ENCODE data around the gene RBMS3. TPM values are rescaled to one million over a fixed set of nuclear protein-coding genes. Genes with fewer than 3 reads are reported as not detected.
A peak's percentile ranks its signal among the peaks of the same experiment; 100 is the strongest.

The RBMS3 gene
- total and polyA plus RNA-seq, 7 donors = 0.46 to 61.9 (median 39.9) TPM

DNA sequence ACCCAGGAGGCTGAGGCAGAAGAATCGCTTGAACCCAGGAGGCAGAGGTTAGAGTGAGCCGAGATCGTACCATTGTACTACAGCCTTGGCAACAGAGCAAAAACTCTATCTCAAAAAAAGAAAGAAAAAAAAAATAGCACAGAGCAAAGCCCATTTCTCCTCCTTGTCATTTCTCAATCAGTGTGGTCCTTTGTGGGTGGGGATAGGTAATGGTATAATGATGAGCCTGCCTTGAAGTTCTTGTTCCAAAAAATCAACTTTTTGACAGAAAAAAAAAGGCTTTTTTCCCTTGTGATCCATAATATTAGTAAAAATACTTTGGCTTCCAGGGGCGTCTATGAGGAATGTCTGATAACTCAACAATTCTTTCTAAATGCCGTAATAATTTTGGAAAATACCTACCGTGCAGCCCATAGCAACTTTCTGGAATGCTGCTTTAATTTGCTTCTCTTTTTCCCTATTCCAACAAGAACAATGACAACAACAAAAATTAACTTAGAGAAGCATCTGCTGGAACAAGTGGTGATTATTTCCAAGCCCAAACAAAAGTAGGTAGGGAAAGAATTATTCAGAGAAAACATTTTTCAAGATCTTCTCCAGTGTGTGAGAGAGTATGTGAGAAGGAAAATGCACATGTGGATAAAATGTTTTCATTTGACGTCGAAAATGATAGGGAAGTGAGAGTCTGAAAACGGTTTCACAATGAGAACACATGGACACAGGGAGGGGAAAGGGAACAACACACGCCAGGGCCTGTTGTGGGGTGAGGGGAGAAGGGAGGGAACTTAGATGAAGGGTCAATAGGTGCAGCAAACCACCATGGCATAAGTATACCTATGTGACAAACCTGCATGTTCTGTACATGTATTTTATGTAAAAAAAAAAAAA, 337.8 kb downstream of the RBMS3 start:
- DNase-seq = no peak
- no peak overlapping the region for H3K4me3 ChIP-seq

DNA sequence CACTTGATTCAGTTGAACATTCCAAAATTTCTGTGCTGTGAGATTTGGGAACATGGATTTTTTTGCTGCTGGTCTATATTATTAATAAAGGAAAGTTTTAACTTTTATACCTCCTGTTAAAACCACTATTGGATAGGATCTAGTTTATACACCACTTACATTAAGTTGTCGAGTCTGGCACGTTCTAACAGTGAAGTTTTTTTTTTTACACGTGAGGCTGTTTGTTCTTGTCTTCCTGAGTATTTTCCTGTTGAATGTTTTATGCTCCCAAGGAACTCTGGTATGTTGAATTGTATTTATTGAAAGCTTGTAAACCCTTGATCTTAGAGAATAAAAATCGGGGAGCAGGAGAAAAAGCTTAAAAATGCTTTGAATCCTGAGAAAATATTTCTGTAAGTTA, 338.8 kb downstream of the RBMS3 start:
- intact Hi-C loops (cut with DNase I) = no loop called here
- Histone ChIP-seq H3K9me3 (no peaks in the 10 kb centered on the region), H3K27me3 (no peaks in the 10 kb centered on the region), H3K4me1 (peaks cover 0 to 14% (median 4%) of the 10 kb centered on the region in 4 donors), H3K36me3 (no peaks in the 10 kb centered on the region), H3K4me3 (no peak overlapping the region), H3K27ac (no peak overlapping the region)
- DNase-seq = no peak
- TF ChIP-seq, protein P1, sequence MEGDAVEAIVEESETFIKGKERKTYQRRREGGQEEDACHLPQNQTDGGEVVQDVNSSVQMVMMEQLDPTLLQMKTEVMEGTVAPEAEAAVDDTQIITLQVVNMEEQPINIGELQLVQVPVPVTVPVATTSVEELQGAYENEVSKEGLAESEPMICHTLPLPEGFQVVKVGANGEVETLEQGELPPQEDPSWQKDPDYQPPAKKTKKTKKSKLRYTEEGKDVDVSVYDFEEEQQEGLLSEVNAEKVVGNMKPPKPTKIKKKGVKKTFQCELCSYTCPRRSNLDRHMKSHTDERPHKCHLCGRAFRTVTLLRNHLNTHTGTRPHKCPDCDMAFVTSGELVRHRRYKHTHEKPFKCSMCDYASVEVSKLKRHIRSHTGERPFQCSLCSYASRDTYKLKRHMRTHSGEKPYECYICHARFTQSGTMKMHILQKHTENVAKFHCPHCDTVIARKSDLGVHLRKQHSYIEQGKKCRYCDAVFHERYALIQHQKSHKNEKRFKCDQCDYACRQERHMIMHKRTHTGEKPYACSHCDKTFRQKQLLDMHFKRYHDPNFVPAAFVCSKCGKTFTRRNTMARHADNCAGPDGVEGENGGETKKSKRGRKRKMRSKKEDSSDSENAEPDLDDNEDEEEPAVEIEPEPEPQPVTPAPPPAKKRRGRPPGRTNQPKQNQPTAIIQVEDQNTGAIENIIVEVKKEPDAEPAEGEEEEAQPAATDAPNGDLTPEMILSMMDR (IDR thresholded peaks at IDR 0.05) = no peak
- no peak for TF ChIP-seq EP300 (IDR thresholded peaks at IDR 0.05)
- no peak for TF ChIP-seq POLR2AphosphoS5 (IDR thresholded peaks at IDR 0.05)
- TF ChIP-seq POLR2A (IDR thresholded peaks at IDR 0.05) = no peak
- WGBS, 2 donors = 20 to 53% methylated on average over 4 of the region's 4 CpGs

More for the DNA sequence above, 337.8 kb downstream of the RBMS3 start:
- intact Hi-C loops (cut with DNase I) = no loop called here
- TF ChIP-seq EP300 (IDR thresholded peaks at IDR 0.05) (no peak), POLR2A (IDR thresholded peaks at IDR 0.05) (no peak), POLR2AphosphoS5 (IDR thresholded peaks at IDR 0.05) (no peak)
- TF ChIP-seq, protein P1 (IDR thresholded peaks at IDR 0.05) = no peak
- no peaks in the 10 kb centered on the region for H3K27me3 ChIP-seq
- 63 to 64% methylated on average over 10 of the region's 10 CpGs for WGBS, 2 donors
- no peaks in the 10 kb centered on the region for H3K9me3 ChIP-seq
- peaks cover 0 to 14% (median 4%) of the 10 kb centered on the region in 4 donors for H3K4me1 ChIP-seq
- peak overlapping the region in 1 of 4 donors; percentile 22 for H3K27ac ChIP-seq
- no peaks in the 10 kb centered on the region for H3K36me3 ChIP-seq

DNA sequence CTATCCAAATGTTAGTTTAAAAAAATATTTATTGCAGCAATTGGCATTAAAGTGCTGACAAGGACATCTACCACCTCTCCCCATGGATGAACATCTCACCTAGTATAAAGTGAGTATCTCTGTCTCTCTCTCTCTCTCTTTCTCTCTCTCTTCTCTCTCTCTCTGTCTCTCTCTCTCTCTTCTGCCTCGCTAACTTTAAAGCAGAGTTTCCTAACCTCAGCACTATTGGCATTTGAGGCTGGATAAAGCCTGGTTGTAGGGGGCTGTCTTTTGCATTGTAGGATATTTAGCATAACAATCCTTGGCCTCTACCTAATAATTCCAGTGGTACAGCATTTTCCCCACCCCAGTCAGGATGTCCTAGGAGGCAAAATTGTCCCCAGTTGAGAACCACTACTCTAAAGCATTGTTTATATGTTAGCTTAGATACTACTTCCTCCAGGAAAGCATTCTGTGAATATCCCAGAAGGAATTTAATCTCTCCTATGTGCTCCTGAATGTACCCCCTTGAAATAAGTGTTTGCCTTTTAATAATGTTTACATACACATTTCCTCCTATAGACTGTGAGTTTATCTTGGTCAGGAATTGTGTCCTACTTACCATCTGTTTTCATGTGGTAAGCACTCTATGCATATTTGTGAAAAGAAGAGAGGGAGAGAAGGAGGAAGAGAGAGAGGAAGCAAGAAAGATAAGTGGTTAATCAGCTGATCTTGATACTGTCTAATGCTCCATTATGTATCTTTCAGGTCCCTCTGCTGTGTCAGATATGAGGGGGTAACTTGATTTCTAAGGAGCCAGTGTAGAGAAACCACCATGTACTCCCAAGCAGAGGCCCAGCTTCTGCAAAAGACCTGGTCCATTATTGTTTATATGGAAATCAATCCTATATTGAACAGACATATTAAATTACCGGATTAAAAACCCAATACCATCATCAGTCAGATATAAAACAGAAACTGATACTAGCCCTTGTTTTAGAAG, 346.6 kb downstream of the RBMS3 start:
- no peak for TF ChIP-seq POLR2AphosphoS5 (IDR thresholded peaks at IDR 0.05)
- TF ChIP-seq, protein P1 (IDR thresholded peaks at IDR 0.05) = no peak
- no peak for TF ChIP-seq POLR2A (IDR thresholded peaks at IDR 0.05)
- no peak for TF ChIP-seq EP300 (IDR thresholded peaks at IDR 0.05)
- Histone ChIP-seq H3K9me3 (no peaks in the 10 kb centered on the region), H3K4me3 (no peak overlapping the region), H3K4me1 (peaks cover 0 to 5% (median 2%) of the 10 kb centered on the region in 4 donors), H3K27me3 (no peaks in the 10 kb centered on the region), H3K27ac (no peak overlapping the region), H3K36me3 (no peaks in the 10 kb centered on the region)
- WGBS, 2 donors = 71 to 91% methylated on average over 2 of the region's 2 CpGs
- intact Hi-C loops (cut with DNase I) = no loop called here
- no peak for DNase-seq

DNA sequence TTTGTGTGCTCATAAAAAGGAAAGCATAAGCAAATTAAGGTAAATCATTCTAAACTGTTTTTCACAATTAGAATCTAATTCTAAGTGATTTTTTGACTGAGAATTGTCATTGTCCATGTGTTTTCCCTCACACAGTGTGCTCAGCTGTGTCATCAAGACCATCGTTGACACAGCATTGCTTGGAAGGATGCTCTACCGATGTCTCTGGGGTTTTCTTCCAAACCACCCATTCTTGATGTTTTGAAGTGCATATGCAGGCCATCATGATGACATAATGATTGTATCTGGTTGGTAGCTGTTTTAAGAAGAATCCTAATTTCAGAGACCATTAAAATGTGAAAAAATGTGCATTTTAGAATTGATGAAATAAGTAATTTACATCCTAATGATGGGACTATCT, 347.9 kb downstream of the RBMS3 start:
- H3K36me3 ChIP-seq = no peaks in the 10 kb centered on the region
- no peak for TF ChIP-seq POLR2A (IDR thresholded peaks at IDR 0.05)
- TF ChIP-seq POLR2AphosphoS5 (IDR thresholded peaks at IDR 0.05) = no peak
- TF ChIP-seq EP300 (IDR thresholded peaks at IDR 0.05) = no peak
- no peaks in the 10 kb centered on the region for H3K9me3 ChIP-seq
- H3K4me1 ChIP-seq = peaks cover 0 to 5% (median 2%) of the 10 kb centered on the region in 4 donors
- DNase-seq = no peak
- intact Hi-C loops (cut with DNase I) = no loop called here
- H3K4me3 ChIP-seq = no peak overlapping the region
- H3K27ac ChIP-seq = no peak overlapping the region
- no peaks in the 10 kb centered on the region for H3K27me3 ChIP-seq
- WGBS, 2 donors = 62 to 64% methylated on average over 2 of the region's 2 CpGs
